WTC11 (cell line): ENCODE measurements around the gene DNTT. TPM values are rescaled to one million over a fixed set of nuclear protein-coding genes. Genes with fewer than 3 reads are reported as not detected.

Experiments
- ATAC-seq: fragments of 200-7000 bp; cut with Tn5 transposase; 2 replicates; pipeline ENCODE4 v1.10.0; 2021; ENCODE audit warnings: mild to moderate bottlenecking, moderate library complexity
- CTCF ChIA-PET: fragments of 300-600 bp; sonication (Branson Sonifier 250); formaldehyde crosslinking; loops from one replicate; lab custom pipeline; 2021; ENCODE audit warnings: antibody characterized with exemption; lab: Charles Lee
- POLR2A ChIA-PET: fragments of 350-600 bp; sonication (Branson Sonifier 250); formaldehyde crosslinking; loops from one replicate; lab custom pipeline; 2021; ENCODE audit warnings: antibody characterized with exemption; lab: Charles Lee
- DNase-seq: peaks from one replicate; pipeline ENCODE4 v3.0.0; 2021; ENCODE audit warnings: low spot score
- H3K27ac Mint-ChIP-seq: 2 replicates; pipeline ENCODE4 v1.8.0; 2021; ENCODE audit warnings: mixed read lengths
- H3K27me3 Mint-ChIP-seq: 2 replicates; pipeline ENCODE4 v1.8.0; 2021; ENCODE audit warnings: low read depth, mild to moderate bottlenecking, moderate library complexity, mixed read lengths
- H3K36me3 Mint-ChIP-seq: 2 replicates; pipeline ENCODE4 v1.8.0; 2021; ENCODE audit warnings: mixed read lengths
- H3K4me1 Mint-ChIP-seq: 2 replicates; pipeline ENCODE4 v1.8.0; 2022; ENCODE audit warnings: mixed read lengths
- H3K4me3 Mint-ChIP-seq: 2 replicates; pipeline ENCODE4 v1.8.0; 2021; ENCODE audit warnings: mild to moderate bottlenecking, moderate library complexity, mixed read lengths
- H3K9me3 Mint-ChIP-seq: 2 replicates; pipeline ENCODE4 v1.8.0; 2021; ENCODE audit warnings: mixed read lengths
- ARID4B ChIP-seq: sonication (generic); formaldehyde crosslinking; IDR thresholded peaks from 2 replicates; pipeline ENCODE4 v1.8.0; 2023; ENCODE audit warnings: missing genetic modification reagents, mild to moderate bottlenecking, borderline replicate concordance
- CTCF ChIP-seq: fragments of 200-600 bp; IDR thresholded peaks from 2 replicates; pipeline ENCODE4 v1.8.0; 2022; ENCODE audit warnings: antibody characterized with exemption
- FOXP1 ChIP-seq: sonication (generic); formaldehyde crosslinking; IDR thresholded peaks from 2 replicates; pipeline ENCODE4 v1.8.0; 2022; ENCODE audit warnings: missing genetic modification reagents, mild to moderate bottlenecking, moderate library complexity, borderline replicate concordance
- GABPB1 ChIP-seq: sonication (generic); formaldehyde crosslinking; IDR thresholded peaks from 2 replicates; pipeline ENCODE4 v1.8.1; 2023; ENCODE audit warnings: mild to moderate bottlenecking, missing genetic modification reagents
- NFYB ChIP-seq: sonication (generic); formaldehyde crosslinking; conservative IDR thresholded peaks from 2 replicates; pipeline ENCODE4 v1.8.0; 2022; ENCODE audit warnings: low read depth, missing genetic modification reagents
- PRRX2 ChIP-seq: fragments of 250-450 bp; sonication (Bioruptor Pico); IDR thresholded peaks from 2 replicates; pipeline ENCODE4 v1.8.0; 2021; ENCODE audit warnings: mild to moderate bottlenecking
- SMAD4 ChIP-seq: sonication (generic); formaldehyde crosslinking; IDR thresholded peaks from 2 replicates; pipeline ENCODE4 v1.8.0; 2022; ENCODE audit warnings: mild to moderate bottlenecking, missing genetic modification reagents
- ZBTB21 ChIP-seq: sonication (generic); formaldehyde crosslinking; IDR thresholded peaks from 2 replicates; pipeline ENCODE4 v1.8.1; 2023; ENCODE audit warnings: mild to moderate bottlenecking, missing genetic modification reagents, borderline replicate concordance
- ZNF121 ChIP-seq: sonication (generic); formaldehyde crosslinking; IDR thresholded peaks from 2 replicates; pipeline ENCODE4 v1.8.0; 2023; ENCODE audit warnings: missing genetic modification reagents
- ZNF317 ChIP-seq: sonication (generic); formaldehyde crosslinking; IDR thresholded peaks from 2 replicates; pipeline ENCODE4 v1.8.1; 2023; ENCODE audit warnings: low read depth, mild to moderate bottlenecking, moderate library complexity, missing genetic modification reagents, borderline replicate concordance
- ZNF423 ChIP-seq: fragments of 250-450 bp; sonication (Bioruptor Pico); IDR thresholded peaks from 2 replicates; pipeline ENCODE4 v2.1.2; 2022; ENCODE audit warnings: mild to moderate bottlenecking, moderate library complexity
- ZSCAN18 ChIP-seq: fragments of 250-450 bp; sonication (Bioruptor Pico); IDR thresholded peaks from 2 replicates; pipeline ENCODE4 v2.1.2; 2022; ENCODE audit warnings: mild to moderate bottlenecking, moderate library complexity
- total RNA-seq: library from RNA; stranded (reverse); gene quantifications from 3 replicates; pipeline ENCODE4 v1.2.3, GENCODE V29; 2021
- TF ChIP-seq, protein P1 (sequence below): sonication (generic); formaldehyde crosslinking; IDR thresholded peaks from 2 replicates; pipeline ENCODE4 v1.8.1; 2022; ENCODE audit warnings: mild to moderate bottlenecking, missing genetic modification reagents, moderate library complexity, borderline replicate concordance
- TF ChIP-seq, protein P2 (sequence below): sonication (generic); formaldehyde crosslinking; IDR thresholded peaks from 2 replicates; pipeline ENCODE4 v1.8.0; 2023; ENCODE audit warnings: missing genetic modification reagents
- TF ChIP-seq, protein P3 (sequence below): sonication (generic); formaldehyde crosslinking; IDR thresholded peaks from 2 replicates; pipeline ENCODE4 v1.8.0; 2022; ENCODE audit warnings: missing genetic modification reagents
- TF ChIP-seq, protein P4 (sequence below): sonication (generic); formaldehyde crosslinking; conservative IDR thresholded peaks from 2 replicates; pipeline ENCODE4 v1.8.1; 2023; ENCODE audit warnings: mild to moderate bottlenecking, low read depth, missing genetic modification reagents, moderate library complexity
- TF ChIP-seq, protein P5 (sequence below): sonication (generic); formaldehyde crosslinking; IDR thresholded peaks from 2 replicates; pipeline ENCODE4 v1.8.1; 2022; ENCODE audit warnings: missing genetic modification reagents, borderline replicate concordance

DNTT gene
- total RNA-seq, 1 experiment from 2014 or later: not detected

DNA sequence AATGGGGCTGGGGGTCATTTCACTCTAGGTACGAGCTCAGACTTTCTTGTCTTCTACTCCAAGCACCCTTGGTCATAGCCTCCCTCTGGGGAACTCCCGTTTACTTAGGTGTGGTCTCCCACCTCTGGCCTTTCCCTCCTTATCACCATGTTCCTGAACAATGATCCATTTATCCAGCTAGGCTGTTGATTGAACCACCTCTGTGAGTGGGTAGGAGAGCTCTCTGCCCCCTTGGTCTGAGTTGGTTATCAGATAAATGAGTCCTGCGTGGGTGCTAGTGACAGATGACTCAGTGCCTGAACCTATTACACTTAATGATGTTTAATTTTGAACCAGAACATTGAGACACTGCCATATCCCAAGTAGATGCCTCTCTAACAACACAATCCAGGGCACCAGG lies 42.3 kb upstream of the DNTT start:
- no peak overlapping the region for H3K27ac Mint-ChIP-seq
- TF ChIP-seq ARID4B (CRISPR knock-in tag): no peak
- TF ChIP-seq, protein P1, sequence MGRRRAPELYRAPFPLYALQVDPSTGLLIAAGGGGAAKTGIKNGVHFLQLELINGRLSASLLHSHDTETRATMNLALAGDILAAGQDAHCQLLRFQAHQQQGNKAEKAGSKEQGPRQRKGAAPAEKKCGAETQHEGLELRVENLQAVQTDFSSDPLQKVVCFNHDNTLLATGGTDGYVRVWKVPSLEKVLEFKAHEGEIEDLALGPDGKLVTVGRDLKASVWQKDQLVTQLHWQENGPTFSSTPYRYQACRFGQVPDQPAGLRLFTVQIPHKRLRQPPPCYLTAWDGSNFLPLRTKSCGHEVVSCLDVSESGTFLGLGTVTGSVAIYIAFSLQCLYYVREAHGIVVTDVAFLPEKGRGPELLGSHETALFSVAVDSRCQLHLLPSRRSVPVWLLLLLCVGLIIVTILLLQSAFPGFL (CRISPR knock-in tag): no peak
- TF ChIP-seq, protein P2, sequence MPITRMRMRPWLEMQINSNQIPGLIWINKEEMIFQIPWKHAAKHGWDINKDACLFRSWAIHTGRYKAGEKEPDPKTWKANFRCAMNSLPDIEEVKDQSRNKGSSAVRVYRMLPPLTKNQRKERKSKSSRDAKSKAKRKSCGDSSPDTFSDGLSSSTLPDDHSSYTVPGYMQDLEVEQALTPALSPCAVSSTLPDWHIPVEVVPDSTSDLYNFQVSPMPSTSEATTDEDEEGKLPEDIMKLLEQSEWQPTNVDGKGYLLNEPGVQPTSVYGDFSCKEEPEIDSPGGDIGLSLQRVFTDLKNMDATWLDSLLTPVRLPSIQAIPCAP (CRISPR knock-in tag): no peak
- TF ChIP-seq, protein P3, sequence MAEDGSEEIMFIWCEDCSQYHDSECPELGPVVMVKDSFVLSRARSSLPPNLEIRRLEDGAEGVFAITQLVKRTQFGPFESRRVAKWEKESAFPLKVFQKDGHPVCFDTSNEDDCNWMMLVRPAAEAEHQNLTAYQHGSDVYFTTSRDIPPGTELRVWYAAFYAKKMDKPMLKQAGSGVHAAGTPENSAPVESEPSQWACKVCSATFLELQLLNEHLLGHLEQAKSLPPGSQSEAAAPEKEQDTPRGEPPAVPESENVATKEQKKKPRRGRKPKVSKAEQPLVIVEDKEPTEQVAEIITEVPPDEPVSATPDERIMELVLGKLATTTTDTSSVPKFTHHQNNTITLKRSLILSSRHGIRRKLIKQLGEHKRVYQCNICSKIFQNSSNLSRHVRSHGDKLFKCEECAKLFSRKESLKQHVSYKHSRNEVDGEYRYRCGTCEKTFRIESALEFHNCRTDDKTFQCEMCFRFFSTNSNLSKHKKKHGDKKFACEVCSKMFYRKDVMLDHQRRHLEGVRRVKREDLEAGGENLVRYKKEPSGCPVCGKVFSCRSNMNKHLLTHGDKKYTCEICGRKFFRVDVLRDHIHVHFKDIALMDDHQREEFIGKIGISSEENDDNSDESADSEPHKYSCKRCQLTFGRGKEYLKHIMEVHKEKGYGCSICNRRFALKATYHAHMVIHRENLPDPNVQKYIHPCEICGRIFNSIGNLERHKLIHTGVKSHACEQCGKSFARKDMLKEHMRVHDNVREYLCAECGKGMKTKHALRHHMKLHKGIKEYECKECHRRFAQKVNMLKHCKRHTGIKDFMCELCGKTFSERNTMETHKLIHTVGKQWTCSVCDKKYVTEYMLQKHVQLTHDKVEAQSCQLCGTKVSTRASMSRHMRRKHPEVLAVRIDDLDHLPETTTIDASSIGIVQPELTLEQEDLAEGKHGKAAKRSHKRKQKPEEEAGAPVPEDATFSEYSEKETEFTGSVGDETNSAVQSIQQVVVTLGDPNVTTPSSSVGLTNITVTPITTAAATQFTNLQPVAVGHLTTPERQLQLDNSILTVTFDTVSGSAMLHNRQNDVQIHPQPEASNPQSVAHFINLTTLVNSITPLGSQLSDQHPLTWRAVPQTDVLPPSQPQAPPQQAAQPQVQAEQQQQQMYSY (CRISPR knock-in tag): no peak
- TF ChIP-seq FOXP1 (CRISPR knock-in tag): no peak
- no peak for TF ChIP-seq ZNF423 (CRISPR knock-in tag)
- no peak for TF ChIP-seq SMAD4
- TF ChIP-seq NFYB: no peak
- no peak for TF ChIP-seq ZBTB21 (CRISPR knock-in tag)
- no peak for TF ChIP-seq ZNF317
- TF ChIP-seq, protein P4, sequence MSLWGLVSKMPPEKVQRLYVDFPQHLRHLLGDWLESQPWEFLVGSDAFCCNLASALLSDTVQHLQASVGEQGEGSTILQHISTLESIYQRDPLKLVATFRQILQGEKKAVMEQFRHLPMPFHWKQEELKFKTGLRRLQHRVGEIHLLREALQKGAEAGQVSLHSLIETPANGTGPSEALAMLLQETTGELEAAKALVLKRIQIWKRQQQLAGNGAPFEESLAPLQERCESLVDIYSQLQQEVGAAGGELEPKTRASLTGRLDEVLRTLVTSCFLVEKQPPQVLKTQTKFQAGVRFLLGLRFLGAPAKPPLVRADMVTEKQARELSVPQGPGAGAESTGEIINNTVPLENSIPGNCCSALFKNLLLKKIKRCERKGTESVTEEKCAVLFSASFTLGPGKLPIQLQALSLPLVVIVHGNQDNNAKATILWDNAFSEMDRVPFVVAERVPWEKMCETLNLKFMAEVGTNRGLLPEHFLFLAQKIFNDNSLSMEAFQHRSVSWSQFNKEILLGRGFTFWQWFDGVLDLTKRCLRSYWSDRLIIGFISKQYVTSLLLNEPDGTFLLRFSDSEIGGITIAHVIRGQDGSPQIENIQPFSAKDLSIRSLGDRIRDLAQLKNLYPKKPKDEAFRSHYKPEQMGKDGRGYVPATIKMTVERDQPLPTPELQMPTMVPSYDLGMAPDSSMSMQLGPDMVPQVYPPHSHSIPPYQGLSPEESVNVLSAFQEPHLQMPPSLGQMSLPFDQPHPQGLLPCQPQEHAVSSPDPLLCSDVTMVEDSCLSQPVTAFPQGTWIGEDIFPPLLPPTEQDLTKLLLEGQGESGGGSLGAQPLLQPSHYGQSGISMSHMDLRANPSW (CRISPR knock-in tag): no peak
- TF ChIP-seq PRRX2: no peak
- no peak for TF ChIP-seq GABPB1
- TF ChIP-seq ZNF121: no peak
- TF ChIP-seq, protein P5, sequence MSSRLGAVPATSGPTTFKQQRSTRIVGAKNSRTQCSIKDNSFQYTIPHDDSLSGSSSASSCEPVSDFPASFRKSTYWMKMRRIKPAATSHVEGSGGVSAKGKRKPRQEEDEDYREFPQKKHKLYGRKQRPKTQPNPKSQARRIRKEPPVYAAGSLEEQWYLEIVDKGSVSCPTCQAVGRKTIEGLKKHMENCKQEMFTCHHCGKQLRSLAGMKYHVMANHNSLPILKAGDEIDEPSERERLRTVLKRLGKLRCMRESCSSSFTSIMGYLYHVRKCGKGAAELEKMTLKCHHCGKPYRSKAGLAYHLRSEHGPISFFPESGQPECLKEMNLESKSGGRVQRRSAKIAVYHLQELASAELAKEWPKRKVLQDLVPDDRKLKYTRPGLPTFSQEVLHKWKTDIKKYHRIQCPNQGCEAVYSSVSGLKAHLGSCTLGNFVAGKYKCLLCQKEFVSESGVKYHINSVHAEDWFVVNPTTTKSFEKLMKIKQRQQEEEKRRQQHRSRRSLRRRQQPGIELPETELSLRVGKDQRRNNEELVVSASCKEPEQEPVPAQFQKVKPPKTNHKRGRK (CRISPR knock-in tag): no peak
- TF ChIP-seq ZSCAN18 (CRISPR knock-in tag): no peak
- TF ChIP-seq CTCF: no peak
- DNase-seq (no peak), ATAC-seq (no peak)
- no peaks in the 10 kb centered on the region for H3K36me3 Mint-ChIP-seq
- H3K4me3 Mint-ChIP-seq: no peak overlapping the region
- ChIA-PET CTCF (no interaction called here), POLR2A (no interaction called here)
- H3K4me1 Mint-ChIP-seq: peaks cover 8% of the 10 kb centered on the region
- no peaks in the 10 kb centered on the region for H3K9me3 Mint-ChIP-seq
- H3K27me3 Mint-ChIP-seq: no peaks in the 10 kb centered on the region; the same call in 1 of the 2 replicates
